Liver (tissue), 9 donors: ENCODE data around the gene SPDYE4. TPM values are rescaled to one million over a fixed set of nuclear protein-coding genes. Genes with fewer than 3 reads are reported as not detected.

Source experiments
- DNase-seq: peaks from one replicate; pipeline ENCODE4 v3.0.0-alpha.2; 2017; ENCODE audit warnings: low spot score
- H3K27ac ChIP-seq, 2 donors: one replicate each; pipeline ENCODE4 v1.7.0; 2013; ENCODE audit warnings: inconsistent platforms in 2 of 2, low read length in 2 of 2, control low read depth in 1 of 2, low read depth in 1 of 2, mild to moderate bottlenecking in 1 of 2
- H3K27me3 ChIP-seq, 4 donors: one replicate each; pipeline versions ENCODE4 v1.6.1 to v1.7.0; 2013; ENCODE audit warnings: low read length in 3 of 4, inconsistent platforms in 1 of 4, mild to moderate bottlenecking in 1 of 4, moderate library complexity in 1 of 4; ENCODE audit not compliant: control insufficient read depth in 4 of 4, insufficient read depth in 4 of 4
- H3K36me3 ChIP-seq, 4 donors: one replicate each; pipeline versions ENCODE4 v1.6.1 to v1.7.0; 2013; ENCODE audit warnings: low read length in 3 of 4, mild to moderate bottlenecking in 3 of 4, low read depth in 1 of 4, moderate library complexity in 1 of 4; ENCODE audit not compliant: control insufficient read depth in 4 of 4, insufficient read depth in 3 of 4
- H3K4me1 ChIP-seq, 4 donors: one replicate each; pipeline versions ENCODE4 v1.6.1 to v1.7.0; 2013; ENCODE audit warnings: low read length in 3 of 4, mild to moderate bottlenecking in 3 of 4, moderate library complexity in 1 of 4; ENCODE audit not compliant: control insufficient read depth in 4 of 4, insufficient read depth in 4 of 4
- H3K4me3 ChIP-seq, 3 donors: one replicate each; pipeline versions ENCODE4 v1.6.1 to v1.7.0; 2013; ENCODE audit warnings: low read length in 3 of 3, control low read depth in 1 of 3, low read depth in 1 of 3, mild to moderate bottlenecking in 1 of 3
- H3K9ac ChIP-seq, 2 donors: one replicate each; pipeline ENCODE4 v1.7.0; 2013; ENCODE audit warnings: low read length in 2 of 2, mild to moderate bottlenecking in 2 of 2, moderate library complexity in 2 of 2, control low read depth in 1 of 2, low read depth in 1 of 2
- H3K9me3 ChIP-seq, 4 donors: one replicate each; pipeline versions ENCODE4 v1.6.1 to v1.7.0; 2013; ENCODE audit warnings: low read length in 3 of 4; ENCODE audit not compliant: control insufficient read depth in 4 of 4
- ATF3 ChIP-seq: IDR thresholded peaks from 2 replicates; pipeline ENCODE4 v1.6.1; 2016; ENCODE audit warnings: antibody characterized with exemption
- CTCF ChIP-seq: fragments of 150-350 bp; IDR thresholded peaks from 2 replicates; pipeline ENCODE4 v1.5.1; 2017; ENCODE audit warnings: improper control_type of control experiment, low read depth, low read length; ENCODE audit not compliant: missing input control
- EGR1 ChIP-seq, 2 donors: IDR thresholded peaks; 2 replicates each; pipeline ENCODE4 v1.6.1; 2016 to 2018; ENCODE audit warnings: antibody characterized with exemption in 2 of 2, low read depth in 2 of 2
- FOXA1 ChIP-seq: IDR thresholded peaks from 2 replicates; pipeline ENCODE4 v1.6.1; 2016; ENCODE audit warnings: antibody characterized with exemption
- HNF4A ChIP-seq, 2 donors: conservative IDR thresholded peaks; 2 replicates each; pipeline ENCODE4 v1.6.1; 2016; ENCODE audit warnings: antibody characterized with exemption in 2 of 2, mild to moderate bottlenecking in 2 of 2
- HNF4G ChIP-seq: IDR thresholded peaks from 2 replicates; pipeline ENCODE4 v1.6.1; 2016; ENCODE audit warnings: antibody characterized with exemption
- JUND ChIP-seq, 2 donors: IDR thresholded peaks; 2 replicates each; pipeline ENCODE4 v1.6.1; 2016; ENCODE audit warnings: antibody characterized with exemption in 2 of 2
- MAX ChIP-seq: IDR thresholded peaks from 2 replicates; pipeline ENCODE4 v1.6.1; 2016; ENCODE audit warnings: antibody characterized with exemption
- RAD21 ChIP-seq, 2 donors: IDR thresholded peaks; 2 replicates each; pipeline ENCODE4 v1.6.1; 2016; ENCODE audit warnings: antibody characterized with exemption in 2 of 2, mild to moderate bottlenecking in 2 of 2
- REST ChIP-seq: IDR thresholded peaks from 2 replicates; pipeline ENCODE4 v1.6.1; 2016; ENCODE audit warnings: antibody characterized with exemption, mild to moderate bottlenecking
- RXRA ChIP-seq, 2 donors: IDR thresholded peaks; 2 replicates each; pipeline ENCODE4 v1.6.1; 2017 to 2018; ENCODE audit warnings: antibody characterized with exemption in 2 of 2, mild to moderate bottlenecking in 1 of 2
- SP1 ChIP-seq: IDR thresholded peaks from 2 replicates; pipeline ENCODE4 v1.6.1; 2018; ENCODE audit warnings: antibody characterized with exemption, mild to moderate bottlenecking
- YY1 ChIP-seq: IDR thresholded peaks from 2 replicates; pipeline ENCODE4 v1.6.1; 2016; ENCODE audit warnings: antibody characterized with exemption, mild to moderate bottlenecking
- WGBS: extraction: QIAGEN DNeasy Blood & Tissue Kit; methylation state at CpG from one replicate; pipeline ENCODE4 v1.1.7; 2013; 5-methylcytosine and 5-hydroxymethylcytosine counted together
- polyA plus RNA-seq, 2 donors: library from polyadenylated mRNA; stranded (reverse) in 1 of 2; unstranded in 1 of 2; fragments of 200-250 nt in 1 of 2; fragments of >200 nt in 1 of 2; fragmentation: Nextera tagmentation in 1 of 2; extraction: Ambion mirVana in 1 of 2; gene quantifications; one replicate each; pipeline versions ENCODE4 v1.2.1 to v1.2.3, GENCODE V29; 2013 to 2015
- total RNA-seq, 2 donors: library from RNA; depleted of rRNA; stranded (reverse); fragments of >200 nt; gene quantifications; one replicate each; pipeline ENCODE4 v1.2.3, GENCODE V29; 2014
- donor health status: healthy.
- donor health status: healthy.
- donor health status: healthy.
- donor health status: healthy.
- donor health status: healthy.

The SPDYE4 gene
- total and polyA plus RNA-seq, 4 donors: not detected

GRCh38 chr17:8734876-8735275, 23.5 kb downstream of the SPDYE4 start:
- Histone ChIP-seq H3K9me3 (no peaks in the 10 kb centered on the region), H3K4me3 (no peak overlapping the region), H3K4me1 (no peaks in the 10 kb centered on the region), H3K27ac (no peak overlapping the region), H3K36me3 (no peaks in the 10 kb centered on the region), H3K27me3 (no peaks in the 10 kb centered on the region), H3K9ac (no peak overlapping the region)
- TF ChIP-seq RAD21 (IDR thresholded peaks at IDR 0.05): no peak
- no peak for TF ChIP-seq SP1
- no peak for TF ChIP-seq MAX
- TF ChIP-seq FOXA1: no peak
- no peak for TF ChIP-seq EGR1 (IDR thresholded peaks at IDR 0.05; ENCODE audit: low read depth in 2 of 2)
- TF ChIP-seq HNF4A (conservative IDR thresholded peaks at IDR 0.05): no peak
- TF ChIP-seq ATF3: no peak
- no peak for TF ChIP-seq REST
- no peak for TF ChIP-seq CTCF
- no peak for TF ChIP-seq HNF4G
- no peak for TF ChIP-seq YY1
- no peak for TF ChIP-seq JUND (IDR thresholded peaks at IDR 0.05)
- 94% methylated on average over 10 of the region's 10 CpGs for WGBS
- no peak for DNase-seq

- Histone ChIP-seq H3K27ac (no peak overlapping the region), H3K4me3 (no peak overlapping the region), H3K9ac (no peak overlapping the region), H3K36me3 (no peaks in the 10 kb centered on the region), H3K27me3 (no peaks in the 10 kb centered on the region), H3K9me3 (no peaks in the 10 kb centered on the region), H3K4me1 (no peaks in the 10 kb centered on the region)
- TF ChIP-seq FOXA1 (no peak), RXRA (IDR thresholded peaks at IDR 0.05) (no peak)
- no peak for DNase-seq
- 71% methylated on average over 7 of the region's 7 CpGs for WGBS
Observed at GRCh38 chr17:8732406-8733085, 25.8 kb downstream of the SPDYE4 start.
